OCI-LY1 (cell line): ENCODE measurements around the gene DENND1B.
A peak's percentile ranks its signal among the peaks of the same experiment; 100 is the strongest.

Experiments used
- H2AFZ ChIP-seq: fragments of 200-600 bp; sonication (generic), shearing (Covaris generic); 2 replicates; pipeline ENCODE4 v1.6.0; 2014; ENCODE audit warnings: antibody characterized with exemption, mild to moderate bottlenecking, low read length
- H3F3A ChIP-seq: fragments of 200-600 bp; sonication (generic), shearing (Covaris generic); 2 replicates; pipeline ENCODE4 v1.6.0; 2014; ENCODE audit warnings: mild to moderate bottlenecking, antibody characterized with exemption, low read length, moderate library complexity; ENCODE audit not compliant: insufficient read depth
- H3K27ac ChIP-seq: fragments of 200-600 bp; sonication (generic); 2 replicates; pipeline ENCODE4 v1.5.1; 2014; ENCODE audit warnings: low read length, mixed run types, mild to moderate bottlenecking, low read depth; ENCODE audit not compliant: poor library complexity, severe bottlenecking
- H3K27me3 ChIP-seq: fragments of 200-600 bp; sonication (generic); 2 replicates; pipeline ENCODE4 v1.6.0; 2014; ENCODE audit warnings: antibody characterized with exemption, mild to moderate bottlenecking, low read length, moderate library complexity; ENCODE audit not compliant: insufficient read depth
- H3K36me3 ChIP-seq: fragments of 200-600 bp; sonication (generic); 2 replicates; pipeline ENCODE4 v1.6.1; 2014; ENCODE audit warnings: mild to moderate bottlenecking, antibody characterized with exemption, low read length, moderate library complexity, mixed read lengths; ENCODE audit not compliant: insufficient read depth
- H3K4me1 ChIP-seq: fragments of 200-600 bp; sonication (generic); 2 replicates; pipeline ENCODE4 v1.5.1; 2014; ENCODE audit warnings: mild to moderate bottlenecking, low read length, moderate library complexity; ENCODE audit not compliant: insufficient read depth, severe bottlenecking
- H3K4me2 ChIP-seq: fragments of 200-600 bp; sonication (generic), shearing (Covaris generic); 2 replicates; pipeline ENCODE4 v1.6.1; 2014; ENCODE audit warnings: low read length
- H3K4me3 ChIP-seq: fragments of 200-600 bp; sonication (generic); 2 replicates; pipeline ENCODE4 v1.5.1; 2014; ENCODE audit warnings: low read length, low read depth, mild to moderate bottlenecking, mixed read lengths; ENCODE audit not compliant: poor library complexity, severe bottlenecking
- H3K79me2 ChIP-seq: fragments of 200-600 bp; shearing (Covaris generic); 2 replicates; pipeline ENCODE4 v1.6.1; 2016; ENCODE audit warnings: mixed run types, low read length, mixed read lengths; ENCODE audit not compliant: insufficient read depth
- H3K9ac ChIP-seq: fragments of 200-600 bp; sonication (generic), shearing (Covaris generic); 2 replicates; pipeline ENCODE4 v1.6.1; 2014; ENCODE audit warnings: mild to moderate bottlenecking, low read length, mixed read lengths
- H3K9me2 ChIP-seq: fragments of 200-600 bp; sonication (generic), shearing (Covaris generic); 2 replicates; pipeline ENCODE4 v1.6.1; 2014; ENCODE audit warnings: low read depth, mild to moderate bottlenecking, low read length, mixed read lengths
- H3K9me3 ChIP-seq: fragments of 200-600 bp; shearing (Covaris generic); 2 replicates; pipeline ENCODE4 v1.6.1; 2014; ENCODE audit warnings: low read length, mixed read lengths
- H4K20me1 ChIP-seq: fragments of 200-600 bp; sonication (generic), shearing (Covaris generic); 2 replicates; pipeline ENCODE4 v1.6.0; 2016; ENCODE audit warnings: mild to moderate bottlenecking, low read length; ENCODE audit not compliant: insufficient read depth
- CTCF ChIP-seq: fragments of 200-600 bp; sonication (generic), shearing (Covaris generic); IDR thresholded peaks from 2 replicates; pipeline ENCODE4 v1.5.1; 2017; ENCODE audit warnings: mild to moderate bottlenecking, antibody characterized with exemption, low read length, moderate library complexity, mixed read lengths
- EZH2 ChIP-seq: fragments of 200-600 bp; sonication (generic), shearing (Covaris generic); IDR thresholded peaks from 2 replicates; pipeline ENCODE4 v1.8.0; 2017; ENCODE audit warnings: borderline replicate concordance, mixed run types, mild to moderate bottlenecking, antibody characterized with exemption, low read length, moderate library complexity, mixed read lengths

Gene DENND1B

GRCh38 chr1:197618061-197618460, 157.2 kb downstream of the DENND1B start:
- no peaks in the 10 kb centered on the region for H4K20me1 ChIP-seq
- H3K9me2 ChIP-seq: no peaks in the 10 kb centered on the region
- TF ChIP-seq CTCF: no peak
- TF ChIP-seq EZH2: no peak
- no peaks in the 10 kb centered on the region for H3K79me2 ChIP-seq
- no peak overlapping the region for H3K4me3 ChIP-seq
- no peak overlapping the region for H3K27ac ChIP-seq
- no peaks in the 10 kb centered on the region for H3K36me3 ChIP-seq
- H3K9ac ChIP-seq: no peak overlapping the region
- H3F3A ChIP-seq: no peaks in the 10 kb centered on the region
- no peaks in the 10 kb centered on the region for H3K27me3 ChIP-seq
- peaks cover 22% of the 10 kb centered on the region for H3K4me1 ChIP-seq
- H3K9me3 ChIP-seq: no peaks in the 10 kb centered on the region
- H2AFZ ChIP-seq: no peak overlapping the region
- no peak overlapping the region for H3K4me2 ChIP-seq

- no peak overlapping the region for H3K9ac ChIP-seq
- no peaks in the 10 kb centered on the region for H3K36me3 ChIP-seq
- H3K27ac ChIP-seq: no peak overlapping the region
- H3K79me2 ChIP-seq: no peaks in the 10 kb centered on the region
- no peak overlapping the region for H3K4me3 ChIP-seq
- peaks cover 22% of the 10 kb centered on the region for H3K4me1 ChIP-seq
- TF ChIP-seq CTCF: no peak
- TF ChIP-seq EZH2: no peak
- no peak overlapping the region for H3K4me2 ChIP-seq
- no peaks in the 10 kb centered on the region for H3K9me2 ChIP-seq
- no peaks in the 10 kb centered on the region for H3K27me3 ChIP-seq
- H4K20me1 ChIP-seq: no peaks in the 10 kb centered on the region
- no peaks in the 10 kb centered on the region for H3F3A ChIP-seq
- no peaks in the 10 kb centered on the region for H3K9me3 ChIP-seq
- H2AFZ ChIP-seq: no peak overlapping the region
These were observed 159.6 kb downstream of the DENND1B start for GRCh38 chr1:197615693-197616011.

DNA sequence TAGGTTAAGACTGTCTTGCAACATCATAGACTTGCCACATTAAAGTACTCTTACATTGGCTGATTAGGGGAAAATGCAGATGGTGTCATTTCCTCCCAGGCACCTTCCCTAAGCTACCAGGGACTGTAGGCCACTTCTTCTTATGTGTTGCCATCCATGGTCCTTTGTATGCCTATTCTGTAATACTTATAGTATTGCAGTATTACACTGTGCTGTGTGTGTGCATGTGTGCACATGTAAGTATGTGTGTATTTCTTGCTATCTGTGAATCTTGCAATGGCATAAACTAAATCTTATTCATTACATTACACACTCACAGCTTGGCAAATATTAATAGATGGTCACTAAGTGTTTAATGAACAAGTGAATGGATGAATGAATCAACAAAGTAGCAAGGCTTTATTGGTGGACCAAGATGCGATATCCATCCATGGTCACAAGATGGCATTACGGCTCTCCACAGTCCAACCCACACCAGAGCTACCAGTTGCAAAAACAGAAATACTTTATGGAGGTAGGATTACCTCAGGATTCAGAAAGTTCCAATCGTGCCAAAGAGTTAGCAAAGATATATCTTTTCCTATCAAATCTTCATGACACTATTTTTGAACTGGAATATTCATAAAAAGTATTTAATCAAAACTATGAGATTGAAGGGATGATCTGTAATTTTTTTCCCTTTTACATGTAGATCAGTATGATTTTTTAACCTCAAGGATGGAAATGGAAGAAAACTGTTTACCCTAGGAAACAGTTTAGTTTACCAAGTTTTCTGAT, 160.2 kb downstream of the DENND1B start:
- no peak overlapping the region for H3K4me3 ChIP-seq
- H4K20me1 ChIP-seq: no peaks in the 10 kb centered on the region
- H3K79me2 ChIP-seq: no peaks in the 10 kb centered on the region
- H3K27me3 ChIP-seq: no peaks in the 10 kb centered on the region
- no peaks in the 10 kb centered on the region for H3K9me2 ChIP-seq
- H3K9ac ChIP-seq: no peak overlapping the region
- H3K4me1 ChIP-seq: peaks cover 22% of the 10 kb centered on the region
- H3K27ac ChIP-seq: no peak overlapping the region
- no peak for TF ChIP-seq EZH2
- TF ChIP-seq CTCF: peak; percentile 68
- H3F3A ChIP-seq: no peaks in the 10 kb centered on the region
- H2AFZ ChIP-seq: no peak overlapping the region
- H3K36me3 ChIP-seq: no peaks in the 10 kb centered on the region
- H3K9me3 ChIP-seq: no peaks in the 10 kb centered on the region
- H3K4me2 ChIP-seq: no peak overlapping the region
